ENCODE data around the gene CDCA8. TPM values are rescaled to one million over a fixed set of nuclear protein-coding genes. Genes with fewer than 3 reads are reported as not detected.

Gene CDCA8
- total and polyA plus RNA-seq, 2 of the 4 experiments (the other 2 are of a cell fraction): 5.9 to 25.7 TPM

GRCh38 chr1:37724575-37724974, 32.3 kb downstream of the CDCA8 start:
- CTCF ChIA-PET: no interaction called here
- Histone ChIP-seq H3K9me1 (ENCODE audit: insufficient read depth, low read length) (no peaks in the 10 kb centered on the region), H3K18ac (ENCODE audit: low read depth, low read length) (no peak overlapping the region), H3K4me1 (ENCODE audit: control insufficient read depth, insufficient read depth, low read length) (no peaks in the 10 kb centered on the region), H3K4ac (ENCODE audit: low read depth, low read length) (no peak overlapping the region), H2AFZ (replicated peaks; ENCODE audit: low read length, poor library complexity) (no peak overlapping the region), H2BK120ac (ENCODE audit: low read depth, low read length) (no peak overlapping the region), H2BK5ac (ENCODE audit: low read depth, low read length, poor library complexity, severe bottlenecking) (no peak overlapping the region), H3K9me3 (ENCODE audit: control insufficient read depth, insufficient read depth, low read length) (no peaks in the 10 kb centered on the region), H4K5ac (ENCODE audit: low read depth, low read length) (no peak overlapping the region), H3K14ac (replicated peaks; ENCODE audit: low read depth, low read length) (no peak overlapping the region), H3K27ac (ENCODE audit: insufficient read depth, low read length) (no peak overlapping the region), H4K91ac (ENCODE audit: insufficient read depth, low read depth, low read length) (no peak overlapping the region), H3K9ac (ENCODE audit: low read depth, low read length) (no peak overlapping the region), H2AK5ac (ENCODE audit: low read depth, low read length) (no peak overlapping the region), H3K79me1 (ENCODE audit: low read depth in 1 of 2, low read length in 2 of 2) (no peaks in the 10 kb centered on the region), H3K4me2 (ENCODE audit: low read depth, low read length) (no peak overlapping the region), H3K36me3 (ENCODE audit: control insufficient read depth, insufficient read depth, low read length) (no peaks in the 10 kb centered on the region), H2AK9ac (replicated peaks; ENCODE audit: low read depth, low read length, poor library complexity) (no peak overlapping the region), H3K56ac (ENCODE audit: extremely low read depth, insufficient read depth, low read length) (no peak overlapping the region), H4K8ac (ENCODE audit: low read depth in 2 of 2, low read length in 2 of 2) (no peak overlapping the region), H3K23ac (ENCODE audit: low read depth, low read length) (no peak overlapping the region), H4K20me1 (ENCODE audit: insufficient read depth, low read length) (no peaks in the 10 kb centered on the region), H2BK15ac (ENCODE audit: low read depth, low read length) (no peak overlapping the region), H2BK20ac (ENCODE audit: low read depth, low read length) (no peak overlapping the region), H3K4me3 (ENCODE audit: insufficient read depth, low read depth, low read length) (no peak overlapping the region), H3K27me3 (ENCODE audit: control insufficient read depth, insufficient read depth, low read length) (peaks cover 44% of the 10 kb centered on the region)
- intact Hi-C loops (cut with micrococcal nuclease): no loop called here
- in situ Hi-C loops (cut with MboI; ENCODE audit: low sequenced_read_pairs): no loop called here
- DNase-seq (no peak), ATAC-seq (ENCODE audit: low read depth) (no peak)
- dilution Hi-C loops (cut with HindIII; ENCODE audit: low sequenced_read_pairs, unreplicated experiment): no loop called here
- no TSS peak for BruUV-seq (replicated peaks)
- TF ChIP-seq, protein P1, sequence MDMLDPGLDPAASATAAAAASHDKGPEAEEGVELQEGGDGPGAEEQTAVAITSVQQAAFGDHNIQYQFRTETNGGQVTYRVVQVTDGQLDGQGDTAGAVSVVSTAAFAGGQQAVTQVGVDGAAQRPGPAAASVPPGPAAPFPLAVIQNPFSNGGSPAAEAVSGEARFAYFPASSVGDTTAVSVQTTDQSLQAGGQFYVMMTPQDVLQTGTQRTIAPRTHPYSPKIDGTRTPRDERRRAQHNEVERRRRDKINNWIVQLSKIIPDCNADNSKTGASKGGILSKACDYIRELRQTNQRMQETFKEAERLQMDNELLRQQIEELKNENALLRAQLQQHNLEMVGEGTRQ (IDR thresholded peaks at IDR 0.05; ENCODE audit: low read depth, low read length): no peak
- POLR2A ChIA-PET (ENCODE audit: unreplicated experiment): no interaction called here
- WGBS, 2 experiments (ENCODE audit: extremely low coverage in 2 of 2, insufficient read length in 1 of 2): no CpG with 5 or more reads among the region's 6 CpGs

All from IMR-90 (cell line).